Measurements from ENCODE around the gene SPATS2L. TPM values are rescaled to one million over a fixed set of nuclear protein-coding genes. Genes with fewer than 3 reads are reported as not detected.
A peak's percentile ranks its signal among the peaks of the same experiment; 100 is the strongest.

SPATS2L gene
- total RNA-seq, 1 donor from 2014 or later: 36.6 TPM

GRCh38 chr2:200383380-200384110, 77.1 kb downstream of the SPATS2L start:
- no peak for DNase-seq (ENCODE audit: low spot score in 2 of 2)
- no peaks in the 10 kb centered on the region for H3K9me3 ChIP-seq
- H3K4me1 ChIP-seq: peaks cover 0 to 26% of the 10 kb centered on the region in 2 donors
- H3K27me3 ChIP-seq: no peaks in the 10 kb centered on the region
- no peak overlapping the region for H3K27ac ChIP-seq
- H3K36me3 ChIP-seq: no peaks in the 10 kb centered on the region
- H3K4me3 ChIP-seq: peak overlapping the region; percentile 32 to 37
- intact Hi-C loops (cut with DNase I): no loop called here
- no peak for TF ChIP-seq CTCF (IDR thresholded peaks at IDR 0.05)

GRCh38 chr2:200385063-200385635, 78.7 kb downstream of the SPATS2L start:
- intact Hi-C loops (cut with DNase I): no loop called here
- no peak for TF ChIP-seq CTCF (IDR thresholded peaks at IDR 0.05)
- no peaks in the 10 kb centered on the region for H3K9me3 ChIP-seq

GRCh38 chr2:200393191-200393590, 86.7 kb downstream of the SPATS2L start:
- H3K4me1 ChIP-seq: no peaks in the 10 kb centered on the region
- H3K9me3 ChIP-seq: no peaks in the 10 kb centered on the region
- peaks cover 12 to 20% of the 10 kb centered on the region in 2 donors for H3K36me3 ChIP-seq
- intact Hi-C loops (cut with DNase I): no loop called here
- no peak for DNase-seq (ENCODE audit: low spot score in 2 of 2)
- H3K4me3 ChIP-seq: no peak overlapping the region
- TF ChIP-seq CTCF (IDR thresholded peaks at IDR 0.05): no peak
- H3K27ac ChIP-seq: no peak overlapping the region
- no peaks in the 10 kb centered on the region for H3K27me3 ChIP-seq

More at GRCh38 chr2:200385063-200385635, 78.7 kb downstream of the SPATS2L start:
- H3K4me3 ChIP-seq: no peak overlapping the region
- peaks cover 6 to 12% of the 10 kb centered on the region in 2 donors for H3K36me3 ChIP-seq
- DNase-seq (ENCODE audit: low spot score in 2 of 2): no peak
- H3K27me3 ChIP-seq: no peaks in the 10 kb centered on the region
- H3K4me1 ChIP-seq: peaks cover 0 to 11% of the 10 kb centered on the region in 2 donors
- no peak overlapping the region for H3K27ac ChIP-seq

GRCh38 chr2:200394045-200394444, 87.6 kb downstream of the SPATS2L start:
- Histone ChIP-seq H3K27me3 (no peaks in the 10 kb centered on the region), H3K9me3 (no peaks in the 10 kb centered on the region), H3K4me3 (no peak overlapping the region), H3K36me3 (peaks cover 12 to 19% of the 10 kb centered on the region in 2 donors), H3K4me1 (no peaks in the 10 kb centered on the region), H3K27ac (no peak overlapping the region)
- intact Hi-C loops (cut with DNase I): no loop called here
- no peak for DNase-seq (ENCODE audit: low spot score in 2 of 2)
- TF ChIP-seq CTCF (IDR thresholded peaks at IDR 0.05): no peak

- H3K9me3 ChIP-seq: no peaks in the 10 kb centered on the region
- intact Hi-C loops (cut with DNase I): no loop called here
- H3K4me1 ChIP-seq: no peaks in the 10 kb centered on the region
- H3K27me3 ChIP-seq: no peaks in the 10 kb centered on the region
- H3K36me3 ChIP-seq: no peaks in the 10 kb centered on the region
- no peak for DNase-seq (ENCODE audit: low spot score in 2 of 2)
- H3K4me3 ChIP-seq: no peak overlapping the region
- H3K27ac ChIP-seq: no peak overlapping the region
- no peak for TF ChIP-seq CTCF (IDR thresholded peaks at IDR 0.05)
Measured at GRCh38 chr2:200396781-200397242, 90.3 kb downstream of the SPATS2L start.
